ENCODE results near the gene EFEMP1.

The EFEMP1 gene

GRCh38 chr2:55949211-55949610 lies 25.6 kb upstream of the EFEMP1 start:
- no peaks in the 10 kb centered on the region for H3K36me3 Mint-ChIP-seq (ENCODE audit: low read depth)

GRCh38 chr2:55948176-55948923 lies 24.8 kb upstream of the EFEMP1 start:
- no peak overlapping the region for H3K4me3 Mint-ChIP-seq
- H3K9me3 Mint-ChIP-seq: no peaks in the 10 kb centered on the region

More at GRCh38 chr2:55949211-55949610, 25.6 kb upstream of the EFEMP1 start:
- H3K4me1 Mint-ChIP-seq (ENCODE audit: low read depth): no peaks in the 10 kb centered on the region
- no peak overlapping the region for H3K4me3 Mint-ChIP-seq
- no peak overlapping the region for H3K27ac Mint-ChIP-seq
- no peaks in the 10 kb centered on the region for H3K9me3 Mint-ChIP-seq
- peaks cover 3% of the 10 kb centered on the region for H3K27me3 Mint-ChIP-seq

DNA sequence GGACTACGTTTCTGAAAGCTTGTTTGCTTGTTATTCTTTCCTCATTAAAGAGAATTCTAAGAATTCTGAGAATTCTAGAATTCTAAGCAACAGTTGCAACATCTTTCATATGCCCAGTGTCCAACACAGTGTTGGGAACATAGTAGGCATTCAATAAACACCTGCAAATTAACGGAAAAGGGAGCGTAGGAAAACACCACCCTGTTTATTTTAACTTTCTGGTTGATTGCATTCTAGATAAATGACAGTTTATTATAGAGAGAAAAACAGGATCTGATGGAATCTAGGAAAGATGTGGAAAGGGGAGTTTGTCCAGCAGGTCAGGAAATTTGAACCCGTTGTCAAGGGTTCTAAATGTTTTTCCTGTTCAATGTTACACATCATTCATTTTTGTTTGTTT lies 24.2 kb upstream of the EFEMP1 start:
- no peak overlapping the region for H3K4me3 Mint-ChIP-seq
- peaks cover 3% of the 10 kb centered on the region for H3K27me3 Mint-ChIP-seq
- no peak overlapping the region for H3K27ac Mint-ChIP-seq
- no peaks in the 10 kb centered on the region for H3K4me1 Mint-ChIP-seq (ENCODE audit: low read depth)
- no peaks in the 10 kb centered on the region for H3K9me3 Mint-ChIP-seq
- H3K36me3 Mint-ChIP-seq (ENCODE audit: low read depth): no peaks in the 10 kb centered on the region

More at GRCh38 chr2:55948176-55948923, 24.8 kb upstream of the EFEMP1 start:
- no peaks in the 10 kb centered on the region for H3K4me1 Mint-ChIP-seq (ENCODE audit: low read depth)
- no peaks in the 10 kb centered on the region for H3K36me3 Mint-ChIP-seq (ENCODE audit: low read depth)
- H3K27ac Mint-ChIP-seq: no peak overlapping the region
- peaks cover 3% of the 10 kb centered on the region for H3K27me3 Mint-ChIP-seq

DNA sequence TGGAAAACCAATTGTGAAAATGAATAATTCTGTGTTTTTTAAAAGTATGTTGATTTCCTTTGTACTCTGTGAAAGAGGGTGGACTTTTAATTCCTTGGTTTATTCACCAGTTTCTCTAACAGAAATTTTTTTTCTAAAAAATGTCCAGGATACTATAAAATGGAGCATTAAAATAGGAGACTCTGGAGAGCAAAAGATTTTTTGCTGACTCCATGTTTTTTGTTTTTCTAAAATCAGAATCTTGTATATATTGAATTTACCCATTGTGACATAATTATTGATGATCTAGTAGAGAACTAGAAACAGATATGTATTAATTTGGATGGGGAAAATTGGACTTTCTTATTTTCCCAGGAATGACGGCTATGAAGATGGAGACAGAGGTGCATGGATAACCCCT lies 23.2 kb upstream of the EFEMP1 start:
- no peaks in the 10 kb centered on the region for H3K4me1 Mint-ChIP-seq (ENCODE audit: low read depth)
- H3K36me3 Mint-ChIP-seq (ENCODE audit: low read depth): no peaks in the 10 kb centered on the region
- H3K9me3 Mint-ChIP-seq: no peaks in the 10 kb centered on the region
- H3K27ac Mint-ChIP-seq: no peak overlapping the region
- H3K4me3 Mint-ChIP-seq: no peak overlapping the region
- peaks cover 3% of the 10 kb centered on the region for H3K27me3 Mint-ChIP-seq

DNA sequence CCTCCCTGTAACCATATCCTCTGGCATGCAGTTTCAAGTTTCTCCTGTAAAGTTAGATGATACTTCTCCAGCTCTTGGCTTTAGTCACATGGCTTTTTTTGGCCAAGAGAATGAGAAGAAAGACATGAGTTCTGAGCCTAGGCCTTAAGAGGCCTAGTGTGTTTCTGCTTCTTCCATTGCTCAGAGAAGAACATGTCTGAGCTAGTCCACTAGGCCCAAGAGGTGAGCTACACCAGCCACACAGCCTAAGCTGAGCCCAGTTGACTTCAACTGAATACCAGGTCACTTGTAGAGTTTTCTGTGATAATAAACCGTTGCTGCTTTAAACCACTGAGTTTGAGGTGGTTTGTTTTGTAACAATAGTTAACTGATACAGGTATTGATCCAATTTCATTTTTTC lies 19.9 kb upstream of the EFEMP1 start:
- Mint-ChIP-seq H3K27ac (no peak overlapping the region), H3K4me1 (ENCODE audit: low read depth) (no peaks in the 10 kb centered on the region), H3K9me3 (no peaks in the 10 kb centered on the region), H3K36me3 (ENCODE audit: low read depth) (no peaks in the 10 kb centered on the region), H3K27me3 (no peaks in the 10 kb centered on the region), H3K4me3 (no peak overlapping the region)

- H3K27me3 Mint-ChIP-seq: no peaks in the 10 kb centered on the region
- H3K4me1 Mint-ChIP-seq (ENCODE audit: low read depth): no peaks in the 10 kb centered on the region
- H3K36me3 Mint-ChIP-seq (ENCODE audit: low read depth): no peaks in the 10 kb centered on the region
- H3K4me3 Mint-ChIP-seq: no peak overlapping the region
- no peak overlapping the region for H3K27ac Mint-ChIP-seq
- no peaks in the 10 kb centered on the region for H3K9me3 Mint-ChIP-seq
These were observed 12.8 kb upstream of the EFEMP1 start for GRCh38 chr2:55936351-55936750.

GRCh38 chr2:55934337-55934736 lies 10.8 kb upstream of the EFEMP1 start:
- Mint-ChIP-seq H3K4me3 (no peak overlapping the region), H3K9me3 (no peaks in the 10 kb centered on the region), H3K36me3 (ENCODE audit: low read depth) (no peaks in the 10 kb centered on the region), H3K27ac (no peak overlapping the region), H3K4me1 (ENCODE audit: low read depth) (no peaks in the 10 kb centered on the region), H3K27me3 (no peaks in the 10 kb centered on the region)

DNA sequence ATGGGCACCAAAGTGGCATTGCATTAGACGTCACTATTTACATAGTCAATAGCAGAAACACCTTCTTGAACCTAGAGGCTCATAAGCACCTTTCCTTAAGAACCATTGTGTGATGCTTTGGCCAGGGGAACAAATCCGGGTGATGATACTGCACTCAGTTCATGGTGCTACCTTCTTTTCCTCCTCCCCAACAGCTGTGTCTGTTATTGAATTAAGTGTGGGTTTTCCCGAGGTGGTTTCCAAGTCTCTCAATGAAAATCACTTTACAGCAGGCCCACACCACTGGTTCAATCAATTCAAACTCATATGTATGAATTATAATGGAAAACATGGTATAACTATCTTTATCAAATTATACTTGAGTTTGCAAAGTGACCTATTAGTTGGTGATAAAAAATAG lies 9.3 kb upstream of the EFEMP1 start:
- no peak overlapping the region for H3K27ac Mint-ChIP-seq
- peaks cover 4% of the 10 kb centered on the region for H3K27me3 Mint-ChIP-seq

GRCh38 chr2:55931281-55931680 lies 7.7 kb upstream of the EFEMP1 start:
- no peaks in the 10 kb centered on the region for H3K36me3 Mint-ChIP-seq (ENCODE audit: low read depth)
- H3K4me1 Mint-ChIP-seq (ENCODE audit: low read depth): no peaks in the 10 kb centered on the region
- no peak overlapping the region for H3K4me3 Mint-ChIP-seq
- H3K27me3 Mint-ChIP-seq: peaks cover 16% of the 10 kb centered on the region
- no peak overlapping the region for H3K27ac Mint-ChIP-seq
- H3K9me3 Mint-ChIP-seq: no peaks in the 10 kb centered on the region

More for the DNA sequence above, 9.3 kb upstream of the EFEMP1 start:
- no peaks in the 10 kb centered on the region for H3K9me3 Mint-ChIP-seq
- no peaks in the 10 kb centered on the region for H3K4me1 Mint-ChIP-seq (ENCODE audit: low read depth)
- H3K36me3 Mint-ChIP-seq (ENCODE audit: low read depth): no peaks in the 10 kb centered on the region
- H3K4me3 Mint-ChIP-seq: no peak overlapping the region

DNA sequence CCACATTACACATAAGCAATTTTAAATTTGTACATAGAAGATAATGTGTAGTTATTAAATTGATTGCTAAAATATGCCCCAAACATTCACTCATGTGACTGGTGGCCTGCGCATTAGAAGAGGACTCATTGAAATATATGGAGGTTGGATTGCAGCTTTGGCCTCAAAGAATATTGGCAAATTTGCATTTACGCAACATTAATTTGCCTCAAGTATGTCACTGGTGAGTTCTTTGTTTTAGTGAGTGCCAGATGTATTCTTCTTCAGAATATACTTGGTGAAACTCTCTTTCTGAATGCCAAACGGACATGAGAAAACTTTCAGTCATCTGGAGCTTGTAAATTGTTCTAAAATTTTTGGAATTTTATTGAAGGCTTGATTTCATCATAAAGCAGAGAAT lies 5.9 kb upstream of the EFEMP1 start:
- no peaks in the 10 kb centered on the region for H3K36me3 Mint-ChIP-seq (ENCODE audit: low read depth)
- H3K4me3 Mint-ChIP-seq: no peak overlapping the region
- peaks cover 31% of the 10 kb centered on the region for H3K27me3 Mint-ChIP-seq
- H3K9me3 Mint-ChIP-seq: no peaks in the 10 kb centered on the region
- H3K27ac Mint-ChIP-seq: no peak overlapping the region
- H3K4me1 Mint-ChIP-seq (ENCODE audit: low read depth): no peaks in the 10 kb centered on the region

GRCh38 chr2:55926974-55927373 lies 3.4 kb upstream of the EFEMP1 start:
- H3K36me3 Mint-ChIP-seq (ENCODE audit: low read depth): no peaks in the 10 kb centered on the region
- peaks cover 53% of the 10 kb centered on the region for H3K27me3 Mint-ChIP-seq
- H3K27ac Mint-ChIP-seq: no peak overlapping the region
- peaks cover 11% of the 10 kb centered on the region for H3K4me1 Mint-ChIP-seq (ENCODE audit: low read depth)
- no peaks in the 10 kb centered on the region for H3K9me3 Mint-ChIP-seq
- no peak overlapping the region for H3K4me3 Mint-ChIP-seq

- Mint-ChIP-seq H3K27me3 (peaks cover 57% of the 10 kb centered on the region), H3K4me3 (no peak overlapping the region), H3K4me1 (ENCODE audit: low read depth) (peaks cover 11% of the 10 kb centered on the region), H3K36me3 (ENCODE audit: low read depth) (no peaks in the 10 kb centered on the region), H3K27ac (no peak overlapping the region), H3K9me3 (no peaks in the 10 kb centered on the region)
These were observed 2.7 kb upstream of the EFEMP1 start for GRCh38 chr2:55926246-55926645.

GRCh38 chr2:55923982-55924321 lies 370 bp upstream of the EFEMP1 start:
- Mint-ChIP-seq H3K27ac (no peak overlapping the region), H3K9me3 (no peaks in the 10 kb centered on the region), H3K27me3 (peaks cover 64% of the 10 kb centered on the region), H3K36me3 (ENCODE audit: low read depth) (no peaks in the 10 kb centered on the region), H3K4me3 (no peak overlapping the region), H3K4me1 (ENCODE audit: low read depth) (peaks cover 11% of the 10 kb centered on the region)

DNA sequence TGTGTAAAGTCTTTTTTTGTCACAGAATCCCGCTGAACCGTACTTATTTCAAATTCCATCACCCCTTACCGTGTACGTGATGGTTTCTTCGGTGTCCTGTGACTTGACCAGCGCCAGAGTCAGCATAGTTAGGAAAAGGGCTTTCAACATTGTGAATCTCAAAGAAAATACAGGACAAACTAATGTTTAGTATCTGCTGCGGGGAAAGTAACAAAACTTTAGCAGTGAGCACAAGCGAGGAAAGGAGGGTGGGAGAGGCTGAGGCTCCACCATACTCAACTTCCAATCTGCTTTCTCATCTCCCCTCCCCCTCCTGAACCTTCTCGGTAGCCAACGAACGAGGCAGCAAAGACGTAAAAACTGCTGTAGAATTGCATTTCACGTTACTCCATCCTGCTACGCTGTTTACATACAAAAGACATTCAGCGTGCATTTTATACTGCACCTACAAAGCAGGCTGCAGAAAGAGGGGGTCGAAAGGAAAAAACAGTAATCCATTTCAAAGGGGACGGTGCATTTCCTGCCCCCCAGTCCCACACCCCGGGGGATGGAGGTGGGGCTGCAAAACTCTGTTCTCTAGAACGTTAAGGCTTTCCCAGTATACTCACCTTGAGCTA lies 1.2 kb downstream of the EFEMP1 start:
- Mint-ChIP-seq H3K36me3 (ENCODE audit: low read depth) (no peaks in the 10 kb centered on the region), H3K9me3 (no peaks in the 10 kb centered on the region), H3K27ac (no peak overlapping the region), H3K27me3 (peaks cover 60% of the 10 kb centered on the region), H3K4me3 (no peak overlapping the region), H3K4me1 (ENCODE audit: low read depth) (peaks cover 11% of the 10 kb centered on the region)

- Mint-ChIP-seq H3K36me3 (ENCODE audit: low read depth) (no peaks in the 10 kb centered on the region), H3K27me3 (peaks cover 34% of the 10 kb centered on the region), H3K9me3 (no peaks in the 10 kb centered on the region), H3K4me1 (ENCODE audit: low read depth) (peaks cover 11% of the 10 kb centered on the region), H3K4me3 (no peak overlapping the region), H3K27ac (no peak overlapping the region)
These were observed 4.0 kb downstream of the EFEMP1 start for GRCh38 chr2:55919574-55919973.

DNA sequence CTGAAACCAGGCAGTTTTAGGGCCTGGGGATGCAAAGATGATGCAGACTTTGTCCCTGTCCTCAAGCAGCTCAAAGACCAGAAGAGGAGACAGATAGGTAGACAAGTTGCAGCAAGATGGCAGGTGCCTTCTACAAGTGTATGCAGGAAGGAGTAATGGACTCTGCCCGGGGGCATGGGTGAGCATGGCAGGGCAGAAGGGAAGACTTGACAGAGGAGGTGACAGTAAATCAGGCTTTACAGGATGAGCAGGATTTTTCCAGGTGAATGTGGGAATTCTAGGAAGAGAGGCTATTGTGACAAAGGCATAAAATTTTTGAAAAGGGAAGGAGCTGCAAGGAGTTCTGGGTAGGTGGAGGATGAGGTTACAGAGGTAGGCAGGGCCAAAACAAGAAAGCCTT lies 4.7 kb downstream of the EFEMP1 start:
- no peak overlapping the region for H3K4me3 Mint-ChIP-seq
- H3K4me1 Mint-ChIP-seq (ENCODE audit: low read depth): peaks cover 7% of the 10 kb centered on the region
- peaks cover 27% of the 10 kb centered on the region for H3K27me3 Mint-ChIP-seq
- no peak overlapping the region for H3K27ac Mint-ChIP-seq
- no peaks in the 10 kb centered on the region for H3K9me3 Mint-ChIP-seq
- H3K36me3 Mint-ChIP-seq (ENCODE audit: low read depth): no peaks in the 10 kb centered on the region
